Thyroid gland (tissue), 4 donors: ENCODE measurements around the gene EFNB2. TPM values are rescaled to one million over a fixed set of nuclear protein-coding genes. Genes with fewer than 3 reads are reported as not detected.

Source experiments
- DNase-seq, 2 donors: peaks; one replicate each; pipeline ENCODE4 v3.0.0-alpha.2; 2019
- H3K27ac ChIP-seq, 3 donors: fragments of 200-600 bp; sonication (generic); 1 replicate in 2 of 3; 2 replicates in 1 of 3; pipeline ENCODE4 v1.5.1; 2016 to 2019; ENCODE audit warnings: mild to moderate bottlenecking in 1 of 3, moderate library complexity in 1 of 3
- H3K27me3 ChIP-seq: fragments of 200-600 bp; sonication (generic); one replicate; pipeline ENCODE4 v1.5.1; 2019
- H3K36me3 ChIP-seq, 2 donors: fragments of 200-600 bp; sonication (generic); one replicate each; pipeline ENCODE4 v1.5.1; 2016 to 2019
- H3K4me1 ChIP-seq, 2 donors: fragments of 200-600 bp; sonication (generic); one replicate each; pipeline ENCODE4 v1.5.1; 2017 to 2019
- H3K4me3 ChIP-seq, 3 donors: fragments of 200-600 bp; sonication (generic); replicated peaks in 1 of 3; 1 replicate in 2 of 3; 2 replicates in 1 of 3; pipeline ENCODE4 v1.5.1; 2016; ENCODE audit warnings: mild to moderate bottlenecking in 1 of 3
- H3K9me3 ChIP-seq: fragments of 200-600 bp; sonication (generic); one replicate; pipeline ENCODE4 v1.5.1; 2017
- POLR2A ChIP-seq, 2 donors: fragments of 450-650 bp; IDR thresholded peaks; one replicate each; pipeline ENCODE4 v1.6.1; 2017; ENCODE audit warnings: antibody characterized with exemption in 2 of 2, mild to moderate bottlenecking in 2 of 2, moderate library complexity in 1 of 2
- WGBS, 2 donors: methylation state at CpG; one replicate each; pipeline ENCODE4 v1.1.5; 2017; 5-methylcytosine and 5-hydroxymethylcytosine counted together
- intact Hi-C: fragments of 100-400 bp; cut with DNase I; formaldehyde crosslinking; loops from one replicate; pipeline ENCODE4 v1.15.1; 2023
- total RNA-seq, 4 donors: library from RNA; depleted of rRNA; stranded (reverse); fragments of >200 nt; gene quantifications; one replicate each; pipeline ENCODE4 v1.2.3, GENCODE V29; 2016
- TF ChIP-seq, protein P1 (sequence below), 6 experiments: fragments of 200-600 bp in 3 of 6; fragments of 450-650 bp in 3 of 6; sonication (generic) in 3 of 6; IDR thresholded peaks; one replicate each; pipeline ENCODE4 v1.5.1; 2016 to 2019; ENCODE audit warnings: antibody characterized with exemption in 6 of 6, mild to moderate bottlenecking in 2 of 6, inconsistent platforms in 1 of 6, moderate library complexity in 1 of 6

The EFNB2 gene
- total RNA-seq, 4 donors from 2014 or later, result 10.8 to 22.5 (median 17.0) TPM

DNA sequence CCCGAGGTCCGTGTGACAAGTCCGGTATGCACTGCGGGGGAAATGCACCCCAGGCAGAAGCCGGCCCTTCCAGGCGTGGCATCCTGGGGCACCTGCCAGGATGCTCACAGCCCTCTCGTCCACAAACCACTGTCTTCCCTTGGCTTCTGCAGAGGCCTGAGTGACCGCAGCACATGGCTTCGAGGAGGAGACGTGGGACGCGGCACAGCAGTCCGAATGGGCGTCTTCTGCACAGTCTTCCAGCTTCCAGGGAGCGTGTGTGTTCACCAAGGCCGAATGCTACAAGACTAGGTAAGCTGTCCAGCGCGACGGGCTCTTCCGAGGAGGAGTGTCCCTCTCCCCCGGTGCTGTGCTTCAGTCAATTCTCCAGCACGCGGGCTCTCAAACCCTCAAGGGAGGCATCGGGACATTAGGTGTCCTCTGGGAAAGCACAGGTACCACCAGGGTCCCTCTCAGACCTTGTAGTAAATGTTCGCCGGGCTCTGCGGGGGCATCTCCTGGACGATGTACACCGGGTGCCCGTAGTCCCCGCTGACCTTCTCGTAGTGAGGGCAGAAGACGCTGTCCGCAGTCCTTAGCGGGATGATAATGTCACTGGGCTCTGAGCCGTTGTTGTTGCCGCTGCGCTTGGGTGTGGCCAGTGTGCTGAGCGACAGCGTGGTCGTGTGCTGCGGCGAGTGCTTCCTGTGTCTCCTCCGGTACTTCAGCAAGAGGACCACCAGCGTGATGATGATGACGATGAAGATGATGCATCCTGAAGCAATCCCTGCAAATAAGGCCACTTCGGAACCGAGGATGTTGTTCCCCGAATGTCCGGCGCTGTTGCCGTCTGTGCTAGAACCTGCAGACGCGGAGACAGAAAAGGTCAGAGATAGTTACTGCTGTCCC, 42.6 kb downstream of the EFNB2 start:
- WGBS, 2 donors, result 91 to 96% methylated on average over 41 to 48 of the region's 54 CpGs
- H3K4me3 ChIP-seq, result no peak overlapping the region
- peaks cover under 1 to 10% of the 10 kb centered on the region in 2 donors for H3K4me1 ChIP-seq

DNA sequence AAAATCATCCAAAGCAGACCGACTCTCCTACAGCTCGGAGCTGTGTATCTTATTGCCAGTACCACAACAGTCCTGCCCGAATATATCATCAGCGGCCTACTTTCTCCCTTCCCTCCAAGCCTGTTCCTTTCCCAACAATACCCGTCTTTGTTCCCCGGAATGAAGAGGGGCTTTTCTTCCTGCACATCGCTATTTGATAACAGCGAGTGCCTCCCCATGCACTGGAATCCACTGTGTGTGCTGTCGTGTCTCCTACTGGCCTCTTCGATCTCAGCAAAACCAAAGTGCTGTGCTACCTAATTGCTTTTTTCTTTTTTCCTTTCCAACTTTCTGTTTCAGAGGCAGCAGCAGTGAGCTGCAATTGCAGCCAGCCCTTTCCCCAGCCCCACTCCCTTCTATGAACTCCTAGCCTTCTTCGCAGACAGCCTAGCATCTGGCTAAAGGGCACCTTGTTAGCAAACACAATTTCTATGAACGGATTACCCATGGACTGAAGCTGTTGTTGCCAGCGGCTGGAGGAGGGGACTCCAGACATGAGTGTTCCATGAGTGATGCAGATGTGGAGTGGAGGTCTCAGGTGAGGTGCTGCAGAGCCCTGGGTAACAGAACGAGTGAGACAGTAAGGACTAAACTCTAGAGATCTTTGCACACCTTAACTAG, 43.4 kb downstream of the EFNB2 start:
- H3K9me3 ChIP-seq, result no peaks in the 10 kb centered on the region
- peaks cover 0 to 13% of the 10 kb centered on the region in 2 donors for H3K4me1 ChIP-seq
- no peak overlapping the region for H3K27ac ChIP-seq
- intact Hi-C loops, result no loop called here
- TF ChIP-seq POLR2A (IDR thresholded peaks at IDR 0.05), result no peak
- TF ChIP-seq, protein P1, sequence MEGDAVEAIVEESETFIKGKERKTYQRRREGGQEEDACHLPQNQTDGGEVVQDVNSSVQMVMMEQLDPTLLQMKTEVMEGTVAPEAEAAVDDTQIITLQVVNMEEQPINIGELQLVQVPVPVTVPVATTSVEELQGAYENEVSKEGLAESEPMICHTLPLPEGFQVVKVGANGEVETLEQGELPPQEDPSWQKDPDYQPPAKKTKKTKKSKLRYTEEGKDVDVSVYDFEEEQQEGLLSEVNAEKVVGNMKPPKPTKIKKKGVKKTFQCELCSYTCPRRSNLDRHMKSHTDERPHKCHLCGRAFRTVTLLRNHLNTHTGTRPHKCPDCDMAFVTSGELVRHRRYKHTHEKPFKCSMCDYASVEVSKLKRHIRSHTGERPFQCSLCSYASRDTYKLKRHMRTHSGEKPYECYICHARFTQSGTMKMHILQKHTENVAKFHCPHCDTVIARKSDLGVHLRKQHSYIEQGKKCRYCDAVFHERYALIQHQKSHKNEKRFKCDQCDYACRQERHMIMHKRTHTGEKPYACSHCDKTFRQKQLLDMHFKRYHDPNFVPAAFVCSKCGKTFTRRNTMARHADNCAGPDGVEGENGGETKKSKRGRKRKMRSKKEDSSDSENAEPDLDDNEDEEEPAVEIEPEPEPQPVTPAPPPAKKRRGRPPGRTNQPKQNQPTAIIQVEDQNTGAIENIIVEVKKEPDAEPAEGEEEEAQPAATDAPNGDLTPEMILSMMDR (IDR thresholded peaks at IDR 0.05), result no peak
- 82 to 86% methylated on average over 14 of the region's 14 CpGs for WGBS, 2 donors
- peaks cover 6 to 12% of the 10 kb centered on the region in 2 donors for H3K36me3 ChIP-seq
- H3K27me3 ChIP-seq, result no peaks in the 10 kb centered on the region
- no peak for DNase-seq
- H3K4me3 ChIP-seq, result no peak overlapping the region

More for the DNA sequence above, 42.6 kb downstream of the EFNB2 start:
- Histone ChIP-seq H3K9me3 (no peaks in the 10 kb centered on the region), H3K27ac (no peak overlapping the region), H3K27me3 (no peaks in the 10 kb centered on the region), H3K36me3 (peaks cover 6 to 12% of the 10 kb centered on the region in 2 donors)
- intact Hi-C loops, result no loop called here
- no peak for TF ChIP-seq POLR2A (IDR thresholded peaks at IDR 0.05)
- TF ChIP-seq, protein P1 (IDR thresholded peaks at IDR 0.05), result no peak
- DNase-seq, result no peak

DNA sequence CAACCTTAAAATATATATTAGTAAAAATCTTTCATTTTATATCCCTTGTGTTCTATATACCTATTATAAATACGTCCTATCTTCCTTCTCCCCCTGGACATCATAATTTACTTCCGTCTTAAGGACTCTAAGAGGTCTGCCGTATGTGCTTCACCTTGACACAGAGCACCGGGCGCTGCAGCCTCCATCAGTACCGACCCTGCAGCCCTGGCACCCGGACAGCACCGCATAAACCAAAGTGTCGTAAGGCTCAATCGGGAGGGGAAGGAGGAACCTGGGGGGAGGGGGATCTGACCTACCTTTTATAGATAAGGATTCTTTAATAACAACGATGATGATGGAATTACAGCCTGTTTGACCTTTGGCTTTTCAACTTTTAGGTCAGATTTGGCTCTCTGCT, 44.0 kb downstream of the EFNB2 start:
- H3K9me3 ChIP-seq, result no peaks in the 10 kb centered on the region
- DNase-seq, result no peak
- peaks cover 6 to 12% of the 10 kb centered on the region in 2 donors for H3K36me3 ChIP-seq
- WGBS, 2 donors, result 78 to 79% methylated on average over 11 of the region's 11 CpGs
- H3K4me1 ChIP-seq, result peaks cover 0 to 13% of the 10 kb centered on the region in 2 donors
- no peak overlapping the region for H3K4me3 ChIP-seq
- H3K27ac ChIP-seq, result no peak overlapping the region
- TF ChIP-seq POLR2A (IDR thresholded peaks at IDR 0.05), result no peak
- TF ChIP-seq, protein P1 (IDR thresholded peaks at IDR 0.05), result no peak
- H3K27me3 ChIP-seq, result no peaks in the 10 kb centered on the region
- intact Hi-C loops, result no loop called here

DNA sequence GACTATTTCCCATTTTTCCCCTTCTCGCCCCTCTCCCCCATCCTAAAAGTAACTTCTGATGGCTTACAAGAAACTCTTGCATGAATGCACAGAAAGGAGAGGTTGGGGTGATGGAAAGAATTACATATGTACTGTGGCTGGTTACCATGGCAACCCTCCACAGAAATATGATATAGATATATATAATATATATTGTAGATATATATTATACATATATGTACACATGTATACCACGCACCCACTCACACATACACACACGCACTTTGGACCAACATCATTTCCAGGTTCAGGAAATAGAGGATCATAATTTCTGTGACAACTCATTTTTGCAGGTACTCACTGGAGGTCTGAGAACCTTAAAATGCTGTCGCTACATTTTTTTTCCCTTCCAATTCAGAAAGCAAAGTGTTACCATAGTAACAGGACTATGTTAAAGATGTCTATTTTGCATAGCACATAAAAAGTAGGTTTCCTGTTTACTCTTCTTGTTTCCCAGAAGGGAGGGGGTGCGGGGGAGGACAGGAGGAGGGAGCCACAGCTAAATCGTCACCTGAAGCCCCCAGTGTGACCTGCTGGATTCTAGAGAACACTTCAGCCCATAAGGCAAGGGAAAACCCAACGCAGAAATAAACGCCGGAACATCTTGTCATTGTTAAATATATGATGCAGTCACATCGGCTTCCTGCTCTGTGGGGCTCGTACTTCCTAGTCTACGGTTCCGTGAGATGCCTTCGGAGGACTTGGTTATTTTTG, 44.7 kb downstream of the EFNB2 start:
- Histone ChIP-seq H3K9me3 (no peaks in the 10 kb centered on the region), H3K36me3 (peaks cover 6 to 12% of the 10 kb centered on the region in 2 donors), H3K4me3 (no peak overlapping the region), H3K27ac (peak overlapping the region in 1 of 3 donors; percentile 0), H3K4me1 (peaks cover 0 to 7% of the 10 kb centered on the region in 2 donors), H3K27me3 (no peaks in the 10 kb centered on the region)
- 76% methylated on average over 14 of the region's 14 CpGs for WGBS, 2 donors
- DNase-seq, result no peak
- intact Hi-C loops, result no loop called here
- TF ChIP-seq, protein P1 (IDR thresholded peaks at IDR 0.05), result no peak
- TF ChIP-seq POLR2A (IDR thresholded peaks at IDR 0.05), result no peak
